Activated T-helper 2 cell treated with anti-CD3 and anti-CD28 coated beads, Interferon-gamma antibody, Interleukin-2, Interleukin-4, amounts not matched to agents 10 μg/mL and 5 μg/mL and 100 μg/mL, durations not matched to agents 14 hours and 24 hours and 36 hours (primary cell): ENCODE results near the gene ATP4A. TPM values are rescaled to one million over a fixed set of nuclear protein-coding genes. Genes with fewer than 3 reads are reported as not detected.

Source experiments
- DNase-seq: peaks from one replicate; pipeline ENCODE4 v3.0.0; 2021; ENCODE audit warnings: low spot score
- H3K27ac Mint-ChIP-seq: one replicate; pipeline ENCODE4 v1.8.0; 2021; ENCODE audit warnings: mixed read lengths
- H3K27me3 Mint-ChIP-seq: one replicate; pipeline ENCODE4 v1.8.0; 2021; ENCODE audit warnings: low read depth, mixed read lengths
- H3K36me3 Mint-ChIP-seq: one replicate; pipeline ENCODE4 v1.8.0; 2021; ENCODE audit warnings: low read depth, mixed read lengths
- H3K4me1 Mint-ChIP-seq: one replicate; pipeline ENCODE4 v1.8.0; 2021; ENCODE audit warnings: low read depth, mixed read lengths
- H3K4me3 Mint-ChIP-seq: one replicate; pipeline ENCODE4 v1.8.0; 2021; ENCODE audit warnings: low read depth, mild to moderate bottlenecking, moderate library complexity, mixed read lengths
- H3K9me3 Mint-ChIP-seq: one replicate; pipeline ENCODE4 v1.8.0; 2021; ENCODE audit warnings: mixed read lengths
- intact Hi-C: fragments of 100-400 bp; cut with micrococcal nuclease; formaldehyde crosslinking; loops from one replicate; pipeline ENCODE4 v1.15.1; 2023
- total RNA-seq: library from RNA; stranded (reverse); gene quantifications from 2 replicates; pipeline ENCODE4 v1.2.3, GENCODE V29; 2022

Gene ATP4A
- total RNA-seq, 1 donor from 2014 or later, result not detected

GRCh38 chr19:35592226-35592625, 28.8 kb upstream of the ATP4A start:
- no peak for DNase-seq
- Mint-ChIP-seq H3K9me3 (no peaks in the 10 kb centered on the region), H3K27me3 (no peaks in the 10 kb centered on the region), H3K4me1 (peaks cover 6% of the 10 kb centered on the region), H3K27ac (no peak overlapping the region), H3K4me3 (no peak overlapping the region), H3K36me3 (no peaks in the 10 kb centered on the region)
- intact Hi-C loops, result loop anchor here (1.0 kb wide), 2 partner anchors 43 to 83 kb away; no protein-coding TSS in a partner anchor

- Mint-ChIP-seq H3K4me3 (no peak overlapping the region), H3K4me1 (no peaks in the 10 kb centered on the region), H3K36me3 (no peaks in the 10 kb centered on the region), H3K27me3 (no peaks in the 10 kb centered on the region), H3K27ac (no peak overlapping the region), H3K9me3 (no peaks in the 10 kb centered on the region)
- no peak for DNase-seq
- intact Hi-C loops, result no loop called here
These were observed 27.4 kb upstream of the ATP4A start for GRCh38 chr19:35590875-35591274.

GRCh38 chr19:35587321-35587720, 23.9 kb upstream of the ATP4A start:
- intact Hi-C loops, result no loop called here
- H3K36me3 Mint-ChIP-seq, result no peaks in the 10 kb centered on the region
- DNase-seq, result no peak
- peaks cover 12% of the 10 kb centered on the region for H3K27me3 Mint-ChIP-seq
- H3K27ac Mint-ChIP-seq, result no peak overlapping the region
- H3K9me3 Mint-ChIP-seq, result no peaks in the 10 kb centered on the region
- no peaks in the 10 kb centered on the region for H3K4me1 Mint-ChIP-seq
- H3K4me3 Mint-ChIP-seq, result no peak overlapping the region

GRCh38 chr19:35585848-35586247, 22.4 kb upstream of the ATP4A start, which contains the start of gene PMIS2:
TSS of gene PMIS2 (plus strand) at chr19:35586173. CDS start at chr19:35586260, 87 bp downstream.
- DNase-seq, result no peak
- Mint-ChIP-seq H3K27me3 (peaks cover 12% of the 10 kb centered on the region), H3K4me1 (no peaks in the 10 kb centered on the region), H3K9me3 (no peaks in the 10 kb centered on the region), H3K27ac (no peak within 1 kb of the TSS), H3K4me3 (no peak within 1 kb of the TSS), H3K36me3 (no peaks in the 10 kb centered on the region)
- intact Hi-C loops, result no loop called here

GRCh38 chr19:35582760-35583159, 19.3 kb upstream of the ATP4A start:
- intact Hi-C loops, result no loop called here
- no peak for DNase-seq
- Mint-ChIP-seq H3K4me1 (no peaks in the 10 kb centered on the region), H3K27me3 (peaks cover 12% of the 10 kb centered on the region), H3K36me3 (no peaks in the 10 kb centered on the region), H3K27ac (no peak overlapping the region), H3K9me3 (peaks cover 2% of the 10 kb centered on the region), H3K4me3 (no peak overlapping the region)

GRCh38 chr19:35578707-35579106, 15.2 kb upstream of the ATP4A start:
- peaks cover 3% of the 10 kb centered on the region for H3K27me3 Mint-ChIP-seq
- H3K4me3 Mint-ChIP-seq, result no peak overlapping the region
- H3K36me3 Mint-ChIP-seq, result peaks cover 8% of the 10 kb centered on the region
- no peak for DNase-seq
- H3K9me3 Mint-ChIP-seq, result peaks cover 30% of the 10 kb centered on the region
- H3K27ac Mint-ChIP-seq, result no peak overlapping the region
- H3K4me1 Mint-ChIP-seq, result no peaks in the 10 kb centered on the region
- intact Hi-C loops, result no loop called here

- H3K27me3 Mint-ChIP-seq, result peaks cover 2% of the 10 kb centered on the region
- intact Hi-C loops, result no loop called here
These were observed 14.5 kb upstream of the ATP4A start for GRCh38 chr19:35577918-35578317.

GRCh38 chr19:35571406-35571965, 8.0 kb upstream of the ATP4A start:
- Mint-ChIP-seq H3K4me3 (no peak overlapping the region), H3K27ac (no peak overlapping the region), H3K27me3 (peaks cover 13% of the 10 kb centered on the region), H3K9me3 (peaks cover 18% of the 10 kb centered on the region), H3K36me3 (peaks cover 8% of the 10 kb centered on the region), H3K4me1 (peaks cover 2% of the 10 kb centered on the region)
- intact Hi-C loops, result no loop called here
- DNase-seq, result no peak

More at GRCh38 chr19:35577918-35578317, 14.5 kb upstream of the ATP4A start:
- DNase-seq, result no peak
- peaks cover 30% of the 10 kb centered on the region for H3K9me3 Mint-ChIP-seq
- no peaks in the 10 kb centered on the region for H3K4me1 Mint-ChIP-seq
- no peak overlapping the region for H3K4me3 Mint-ChIP-seq
- peaks cover 8% of the 10 kb centered on the region for H3K36me3 Mint-ChIP-seq
- H3K27ac Mint-ChIP-seq, result no peak overlapping the region

- intact Hi-C loops, result no loop called here
- H3K27ac Mint-ChIP-seq, result no peak overlapping the region
- H3K4me3 Mint-ChIP-seq, result no peak overlapping the region
- DNase-seq, result no peak
- H3K36me3 Mint-ChIP-seq, result no peaks in the 10 kb centered on the region
- peaks cover 2% of the 10 kb centered on the region for H3K4me1 Mint-ChIP-seq
- no peaks in the 10 kb centered on the region for H3K9me3 Mint-ChIP-seq
- peaks cover 13% of the 10 kb centered on the region for H3K27me3 Mint-ChIP-seq
These were observed 5.9 kb upstream of the ATP4A start for GRCh38 chr19:35569281-35569781.

GRCh38 chr19:35566738-35567137, 3.3 kb upstream of the ATP4A start:
- no peak overlapping the region for H3K27ac Mint-ChIP-seq
- no peaks in the 10 kb centered on the region for H3K36me3 Mint-ChIP-seq
- DNase-seq, result no peak
- H3K4me3 Mint-ChIP-seq, result no peak overlapping the region
- H3K27me3 Mint-ChIP-seq, result peaks cover 10% of the 10 kb centered on the region
- H3K4me1 Mint-ChIP-seq, result peaks cover 2% of the 10 kb centered on the region
- intact Hi-C loops, result no loop called here
- H3K9me3 Mint-ChIP-seq, result no peaks in the 10 kb centered on the region

- no peak overlapping the region for H3K27ac Mint-ChIP-seq
- no peak for DNase-seq
- H3K9me3 Mint-ChIP-seq, result no peaks in the 10 kb centered on the region
- no peak overlapping the region for H3K4me3 Mint-ChIP-seq
- H3K27me3 Mint-ChIP-seq, result peaks cover 10% of the 10 kb centered on the region
- intact Hi-C loops, result no loop called here
- no peaks in the 10 kb centered on the region for H3K36me3 Mint-ChIP-seq
- H3K4me1 Mint-ChIP-seq, result no peaks in the 10 kb centered on the region
These were observed 1.8 kb upstream of the ATP4A start for GRCh38 chr19:35565016-35565856.

GRCh38 chr19:35562776-35563175, 682 bp downstream of the ATP4A start:
- Mint-ChIP-seq H3K9me3 (no peaks in the 10 kb centered on the region), H3K27me3 (peaks cover 25% of the 10 kb centered on the region), H3K27ac (no peak overlapping the region), H3K4me1 (no peaks in the 10 kb centered on the region), H3K36me3 (no peaks in the 10 kb centered on the region), H3K4me3 (no peak overlapping the region)
- DNase-seq, result no peak
- intact Hi-C loops, result no loop called here

- H3K9me3 Mint-ChIP-seq, result no peaks in the 10 kb centered on the region
- H3K4me3 Mint-ChIP-seq, result no peak overlapping the region
- H3K27ac Mint-ChIP-seq, result no peak overlapping the region
- DNase-seq, result no peak
- no peaks in the 10 kb centered on the region for H3K36me3 Mint-ChIP-seq
- no peaks in the 10 kb centered on the region for H3K4me1 Mint-ChIP-seq
- peaks cover 25% of the 10 kb centered on the region for H3K27me3 Mint-ChIP-seq
- intact Hi-C loops, result no loop called here
These were observed 1.1 kb downstream of the ATP4A start for GRCh38 chr19:35562336-35562735.
